Chondrocyte (in vitro differentiated cells): ENCODE data around the gene EIPR1. TPM values are rescaled to one million over a fixed set of nuclear protein-coding genes. Genes with fewer than 3 reads are reported as not detected.

Experiments used
- DNase-seq: peaks from one replicate; pipeline ENCODE4 v3.0.0; 2021; ENCODE audit warnings: mixed read lengths, low spot score
- H3K27ac Mint-ChIP-seq: one replicate; pipeline ENCODE4 v1.8.0; 2021; ENCODE audit warnings: mild to moderate bottlenecking, moderate library complexity, mixed read lengths; ENCODE audit not compliant: unreplicated experiment
- H3K27me3 Mint-ChIP-seq: 2 replicates; pipeline ENCODE4 v1.8.0; 2021; ENCODE audit warnings: low read depth, mixed read lengths
- H3K36me3 Mint-ChIP-seq: 2 replicates; pipeline ENCODE4 v1.8.0; 2021; ENCODE audit warnings: low read depth, mixed read lengths
- H3K4me1 Mint-ChIP-seq: 2 replicates; pipeline ENCODE4 v1.8.0; 2021; ENCODE audit warnings: low read depth, mild to moderate bottlenecking, mixed read lengths
- H3K4me3 Mint-ChIP-seq: one replicate; pipeline ENCODE4 v1.8.0; 2021; ENCODE audit warnings: mild to moderate bottlenecking, moderate library complexity, mixed read lengths; ENCODE audit not compliant: unreplicated experiment
- H3K9me3 Mint-ChIP-seq: 2 replicates; pipeline ENCODE4 v1.8.0; 2021; ENCODE audit warnings: low read depth, mixed read lengths
- CTCF ChIP-seq: fragments of 200-600 bp; sonication (generic); IDR thresholded peaks from 2 replicates; pipeline ENCODE4 v1.5.0; 2021; ENCODE audit warnings: antibody characterized with exemption, mild to moderate bottlenecking, moderate library complexity
- total RNA-seq: library from RNA; stranded (reverse); gene quantifications from 3 replicates; pipeline ENCODE4 v1.2.1, GENCODE V29; 2021

The EIPR1 gene
- total RNA-seq, 1 donor from 2014 or later: 18.2 TPM

- Mint-ChIP-seq H3K36me3 (no peaks in the 10 kb centered on the region), H3K4me3 (no peak overlapping the region), H3K27me3 (no peaks in the 10 kb centered on the region), H3K27ac (no peak overlapping the region), H3K9me3 (no peaks in the 10 kb centered on the region), H3K4me1 (no peaks in the 10 kb centered on the region)
- no peak for TF ChIP-seq CTCF
- no peak for DNase-seq
Measured at GRCh38 chr2:3323360-3324035, 54.1 kb downstream of the EIPR1 start.

- no peak overlapping the region for H3K27ac Mint-ChIP-seq
- H3K4me1 Mint-ChIP-seq: no peaks in the 10 kb centered on the region
- H3K36me3 Mint-ChIP-seq: no peaks in the 10 kb centered on the region
- no peak overlapping the region for H3K4me3 Mint-ChIP-seq
- peak; percentile 75 for DNase-seq
- H3K9me3 Mint-ChIP-seq: no peaks in the 10 kb centered on the region
- H3K27me3 Mint-ChIP-seq: no peaks in the 10 kb centered on the region
- TF ChIP-seq CTCF: no peak
Measured at GRCh38 chr2:3322311-3322970, 55.2 kb downstream of the EIPR1 start.

- Mint-ChIP-seq H3K4me3 (no peak overlapping the region), H3K4me1 (no peaks in the 10 kb centered on the region)
Measured at GRCh38 chr2:3321825-3322224, 55.8 kb downstream of the EIPR1 start.

GRCh38 chr2:3320910-3321605, 56.6 kb downstream of the EIPR1 start:
- Mint-ChIP-seq H3K27ac (no peak overlapping the region), H3K9me3 (no peaks in the 10 kb centered on the region), H3K27me3 (no peaks in the 10 kb centered on the region), H3K4me3 (no peak overlapping the region), H3K4me1 (no peaks in the 10 kb centered on the region), H3K36me3 (no peaks in the 10 kb centered on the region)
- peak; percentile 30 for DNase-seq
- TF ChIP-seq CTCF: no peak

More at GRCh38 chr2:3321825-3322224, 55.8 kb downstream of the EIPR1 start:
- Mint-ChIP-seq H3K9me3 (no peaks in the 10 kb centered on the region), H3K36me3 (no peaks in the 10 kb centered on the region), H3K27ac (no peak overlapping the region), H3K27me3 (no peaks in the 10 kb centered on the region)
- TF ChIP-seq CTCF: no peak
- peak; percentile 43 for DNase-seq

GRCh38 chr2:3319745-3320566, 57.7 kb downstream of the EIPR1 start:
- H3K4me3 Mint-ChIP-seq: no peak overlapping the region
- H3K27ac Mint-ChIP-seq: no peak overlapping the region
- TF ChIP-seq CTCF: no peak
- H3K27me3 Mint-ChIP-seq: no peaks in the 10 kb centered on the region
- DNase-seq: peak; percentile 91
- no peaks in the 10 kb centered on the region for H3K4me1 Mint-ChIP-seq
- H3K36me3 Mint-ChIP-seq: no peaks in the 10 kb centered on the region
- no peaks in the 10 kb centered on the region for H3K9me3 Mint-ChIP-seq
